ENCODE data around the gene CAMK2B. TPM values are rescaled to one million over a fixed set of nuclear protein-coding genes. Genes with fewer than 3 reads are reported as not detected.

CAMK2B gene
- total and polyA plus RNA-seq, 2 of the 13 experiments (the other 11 are each of a cell fraction or from before 2014, with no cell fraction given): 0.27 to 0.48 TPM

GRCh38 chr7:44284881-44285541, 40.4 kb downstream of the CAMK2B start (continued):
- no peak for TF ChIP-seq GABPB1 (CRISPR knock-in tag; IDR thresholded peaks at IDR 0.05)

- ChIA-PET POLR2A (no interaction called here), CTCF (ENCODE audit: low intra/inter-chr PET ratio, low total read pairs) (no interaction called here)
- Histone ChIP-seq H3K79me2 (ENCODE audit: insufficient read depth, low read length) (no peaks in the 10 kb centered on the region), H3K36me3 (replicated peaks in 1 of 2; ENCODE audit: control insufficient read depth in 1 of 2, insufficient read depth in 2 of 2, low read length in 2 of 2) (no peaks in the 10 kb centered on the region), H3K27me3 (ENCODE audit: control insufficient read depth in 1 of 2, insufficient read depth in 2 of 2, low read length in 2 of 2) (peaks cover 8 to 66% of the 10 kb centered on the region in 2 experiments), H3K9ac (ENCODE audit: insufficient read depth, low read depth, low read length) (no peak overlapping the region), H3K27ac (ENCODE audit: extremely low read length, insufficient read depth, low read length) (no peak overlapping the region), H2AFZ (ENCODE audit: low read length) (no peak overlapping the region), H3K9me3 (ENCODE audit: low read length) (no peaks in the 10 kb centered on the region), H4K20me1 (ENCODE audit: insufficient read depth, low read length) (peaks cover 3% of the 10 kb centered on the region; the same call in 1 of the 2 replicates), H3K4me2 (ENCODE audit: low read depth, low read length) (no peak overlapping the region), H3K4me3 (replicated peaks in 1 of 3; ENCODE audit: insufficient read depth in 1 of 3, low read depth in 2 of 3, low read length in 3 of 3) (no peak overlapping the region), H3K4me1 (ENCODE audit: insufficient read depth, low read length) (peaks cover 9% of the 10 kb centered on the region; the same call in 1 of the 2 replicates)
- TF ChIP-seq NCOA5 (CRISPR knock-in tag; IDR thresholded peaks at IDR 0.05) (no peak), ZNF512 (CRISPR knock-in tag; IDR thresholded peaks at IDR 0.05) (no peak), ARHGAP35 (CRISPR knock-in tag; IDR thresholded peaks at IDR 0.05; ENCODE audit: borderline replicate concordance) (no peak), ZNF530 (CRISPR knock-in tag; IDR thresholded peaks at IDR 0.05; ENCODE audit: low read depth) (no peak), GMEB2 (CRISPR knock-in tag; IDR thresholded peaks at IDR 0.05; ENCODE audit: low read depth) (no peak), ZNF550 (CRISPR knock-in tag; IDR thresholded peaks at IDR 0.05; ENCODE audit: borderline replicate concordance) (no peak), HIC2 (CRISPR knock-in tag; IDR thresholded peaks at IDR 0.05; ENCODE audit: low read depth) (no peak), MLXIP (CRISPR knock-in tag; IDR thresholded peaks at IDR 0.05; ENCODE audit: borderline replicate concordance) (no peak), ZNF12 (CRISPR knock-in tag; IDR thresholded peaks at IDR 0.05) (no peak), ZC3H13 (CRISPR knock-in tag; IDR thresholded peaks at IDR 0.05) (no peak), ZNF709 (CRISPR knock-in tag; IDR thresholded peaks at IDR 0.05) (no peak), KDM5A (IDR thresholded peaks at IDR 0.05; ENCODE audit: borderline replicate concordance, low read length) (no peak), TEAD2 (CRISPR knock-in tag; IDR thresholded peaks at IDR 0.05) (no peak), SNAPC5 (CRISPR knock-in tag; IDR thresholded peaks at IDR 0.05; ENCODE audit: borderline replicate concordance) (no peak)
- no TSS peak for BruUV-seq (replicated peaks)
- in situ Hi-C loops (cut with HindIII; ENCODE audit: extremely low pct_ligation_motif_present, low pct_unique_long_range_greater_than_20kb) (no loop called here), intact Hi-C loops (cut with micrococcal nuclease; ENCODE audit: unreplicated experiment) (no loop called here)
- FAIRE-seq (no peak), ATAC-seq (no peak), DNase-seq (ENCODE audit: low spot score) (no peak)
- 26% methylated on average over 6 of the region's 13 CpGs for WGBS (ENCODE audit: low lambda C conversion rate)
Measured at GRCh38 chr7:44284216-44284615, 41.2 kb downstream of the CAMK2B start.
